Activated T-cell treated with anti-CD3 and anti-CD28 coated beads for 1 hour (primary cell): ENCODE measurements around the gene ICOS.

Source experiments
- DNase-seq: peaks from one replicate; pipeline ENCODE4 v3.0.0-alpha.2; 2020; ENCODE audit warnings: low read depth

Gene ICOS, protein sequence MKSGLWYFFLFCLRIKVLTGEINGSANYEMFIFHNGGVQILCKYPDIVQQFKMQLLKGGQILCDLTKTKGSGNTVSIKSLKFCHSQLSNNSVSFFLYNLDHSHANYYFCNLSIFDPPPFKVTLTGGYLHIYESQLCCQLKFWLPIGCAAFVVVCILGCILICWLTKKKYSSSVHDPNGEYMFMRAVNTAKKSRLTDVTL

DNA sequence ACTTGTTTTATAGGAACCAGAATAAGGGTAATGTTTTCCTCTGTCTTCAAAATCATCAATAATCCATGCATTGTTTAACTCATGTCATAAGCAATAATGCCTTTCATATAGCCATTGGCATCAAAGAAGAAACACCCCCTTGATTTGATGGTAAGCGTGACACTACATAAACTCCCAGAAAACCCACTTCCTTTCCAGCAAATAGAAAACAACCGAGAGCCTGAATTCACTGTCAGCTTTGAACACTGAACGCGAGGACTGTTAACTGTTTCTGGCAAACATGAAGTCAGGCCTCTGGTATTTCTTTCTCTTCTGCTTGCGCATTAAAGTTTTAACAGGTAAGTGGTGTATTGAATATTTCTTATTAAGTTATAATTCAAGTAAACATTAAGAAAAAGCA, at the start of gene ICOS:
TSS of gene ICOS (plus strand) at position 229 of the 400 bp plus-strand sequence. CDS start at position 281, 52 bp downstream.
- no peak for DNase-seq

DNA sequence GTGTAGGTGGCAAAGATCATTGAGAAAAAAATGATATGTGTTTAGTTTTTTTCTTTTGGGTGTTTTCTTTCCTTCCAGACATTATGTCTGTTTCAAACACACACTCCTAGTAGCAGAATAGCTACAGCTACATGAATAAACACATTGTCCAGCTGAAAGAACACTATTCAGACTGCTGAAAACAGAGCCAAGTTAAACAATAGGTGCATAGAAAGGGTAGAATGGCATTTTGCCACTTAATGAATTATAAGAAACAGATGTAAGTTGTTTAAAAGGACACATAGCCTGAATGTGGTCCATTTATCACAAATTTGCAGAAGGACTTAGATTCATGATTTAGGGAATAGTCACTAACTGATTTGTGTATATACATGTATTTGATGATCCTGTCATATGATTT, 48.9 kb upstream of the ICOS start:
- DNase-seq = no peak

DNA sequence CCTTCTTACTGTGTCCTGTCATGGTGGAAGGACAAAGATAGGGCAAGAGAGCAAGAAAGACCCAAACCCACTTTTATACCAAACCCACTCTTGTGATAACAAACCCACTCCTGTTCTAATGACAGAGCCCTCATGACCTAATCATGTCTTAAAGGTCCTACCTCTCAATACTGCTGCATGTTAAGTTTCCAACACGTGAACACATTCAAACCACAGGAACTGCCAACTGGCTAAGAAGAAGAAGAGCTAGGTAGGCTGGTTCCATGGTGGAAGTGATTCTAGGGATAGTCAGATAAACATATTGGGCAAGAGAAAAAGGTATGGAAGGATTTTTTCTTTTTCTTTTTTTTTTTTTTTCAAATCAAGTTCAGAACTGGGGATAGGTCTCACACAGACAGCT, 47.0 kb upstream of the ICOS start:
- no peak for DNase-seq

DNA sequence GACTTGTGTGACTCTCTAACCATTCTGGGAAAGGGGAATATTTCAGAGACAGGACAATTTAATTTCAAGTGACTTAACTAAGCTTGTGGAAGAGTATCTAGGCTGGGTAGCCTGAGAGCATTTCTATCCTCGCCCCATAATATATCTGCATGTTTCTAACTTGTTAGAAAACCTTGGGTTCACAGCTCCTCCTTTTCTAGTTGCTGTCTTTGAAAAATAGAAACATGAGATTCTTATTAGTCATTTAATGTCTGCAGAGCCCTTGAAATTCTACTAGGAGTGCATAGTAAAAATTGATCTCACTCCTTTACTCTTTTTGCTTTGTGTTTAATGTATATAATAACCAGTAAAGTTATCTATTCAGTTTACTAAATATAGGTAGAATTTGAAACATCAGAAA, 46.6 kb upstream of the ICOS start:
- no peak for DNase-seq

DNA sequence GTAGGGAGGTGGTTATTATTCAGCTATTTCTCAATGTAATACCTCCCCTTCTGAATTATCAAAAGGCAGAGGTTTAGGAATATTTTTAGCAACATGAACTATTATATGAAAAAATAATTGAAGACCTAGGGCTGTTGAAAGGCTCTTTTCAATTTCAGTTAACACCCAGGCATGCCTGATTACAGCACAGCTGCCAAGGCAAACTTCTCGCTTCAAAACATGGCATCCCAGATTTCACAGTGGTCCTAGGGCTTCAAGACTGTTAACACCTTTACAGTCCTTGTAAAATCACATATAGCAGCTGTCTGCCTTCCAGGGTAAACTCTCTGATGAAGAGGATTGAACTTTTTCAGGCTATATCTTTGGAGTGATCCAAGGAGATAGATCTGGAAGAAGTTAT, 45.8 kb upstream of the ICOS start:
- DNase-seq = no peak

DNA sequence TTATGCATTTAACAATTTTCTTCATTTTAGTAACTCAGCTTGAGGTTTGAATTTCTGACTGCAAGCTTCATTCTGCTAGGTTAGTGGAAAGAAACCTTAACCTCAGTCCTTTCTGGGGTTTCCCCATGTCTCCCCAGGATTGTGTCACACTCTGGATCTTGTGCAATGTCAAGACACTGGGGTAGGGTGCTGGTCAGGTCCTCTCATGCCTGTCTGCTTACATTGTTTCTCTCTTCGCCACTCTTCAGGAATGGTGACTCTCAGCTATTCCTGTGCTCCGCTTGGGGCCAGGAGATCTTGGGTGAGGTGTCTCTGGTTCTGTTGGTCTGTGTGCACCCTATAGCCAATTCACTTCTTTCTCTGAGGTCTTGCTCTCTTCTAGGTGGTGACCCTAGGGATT, 45.1 kb upstream of the ICOS start:
- no peak for DNase-seq

DNA sequence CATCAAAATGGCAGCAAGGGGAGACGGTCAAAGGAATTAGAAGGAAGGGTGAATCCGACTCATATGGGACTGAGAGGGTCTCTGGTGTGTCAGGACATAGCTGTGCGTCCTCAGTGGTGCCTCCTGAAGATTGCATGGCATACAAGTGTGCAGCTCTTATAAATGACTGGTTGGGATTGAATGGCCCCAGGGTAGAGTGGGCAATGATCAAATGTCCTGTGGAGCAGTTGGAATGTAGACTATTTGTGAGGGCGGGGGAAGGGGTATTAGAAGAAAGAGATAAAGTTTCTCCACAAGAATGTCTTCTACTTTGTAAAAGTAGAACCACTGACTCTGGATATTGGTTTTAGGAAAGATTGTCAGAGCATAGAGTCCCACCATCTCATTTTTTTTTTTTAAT, 44.4 kb upstream of the ICOS start:
- DNase-seq = no peak

DNA sequence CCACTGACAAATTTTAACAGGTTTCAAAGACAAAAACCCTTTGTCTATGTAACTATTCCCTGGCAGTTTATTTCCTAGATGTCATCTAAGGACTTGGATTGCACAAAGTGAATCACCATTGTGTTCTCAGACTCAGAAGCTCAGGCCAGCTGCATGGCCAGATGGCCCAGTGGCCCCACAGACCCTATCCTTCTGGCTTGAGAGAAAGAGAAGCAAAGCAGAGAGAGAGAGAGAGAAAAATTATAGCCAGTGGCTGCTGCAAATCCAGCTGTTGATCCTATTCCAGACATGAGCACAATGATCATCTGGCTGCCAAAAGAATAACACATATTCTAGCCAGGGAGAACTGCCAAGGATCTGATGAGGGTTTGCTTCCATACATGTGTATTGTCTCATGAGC, 43.2 kb upstream of the ICOS start:
- DNase-seq = no peak

DNA sequence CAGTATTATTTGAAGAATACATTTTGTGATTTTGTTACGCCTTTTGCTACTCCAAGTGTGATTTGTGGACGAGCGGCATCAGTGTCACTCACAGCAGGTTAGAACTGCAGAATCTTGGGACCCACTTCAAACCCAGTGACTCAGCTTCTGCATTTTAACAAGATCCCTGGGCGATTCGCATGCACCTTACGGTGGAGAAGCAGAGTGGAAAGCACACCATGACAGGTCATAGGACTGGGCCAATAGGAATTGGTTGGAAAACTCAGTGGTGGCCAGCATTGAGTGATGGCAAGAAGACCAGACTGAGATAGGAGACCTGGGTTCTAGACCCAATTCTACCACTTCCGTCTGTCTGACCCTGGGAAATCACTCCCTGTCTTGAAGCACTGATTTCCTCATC, 42.7 kb upstream of the ICOS start:
- no peak for DNase-seq

DNA sequence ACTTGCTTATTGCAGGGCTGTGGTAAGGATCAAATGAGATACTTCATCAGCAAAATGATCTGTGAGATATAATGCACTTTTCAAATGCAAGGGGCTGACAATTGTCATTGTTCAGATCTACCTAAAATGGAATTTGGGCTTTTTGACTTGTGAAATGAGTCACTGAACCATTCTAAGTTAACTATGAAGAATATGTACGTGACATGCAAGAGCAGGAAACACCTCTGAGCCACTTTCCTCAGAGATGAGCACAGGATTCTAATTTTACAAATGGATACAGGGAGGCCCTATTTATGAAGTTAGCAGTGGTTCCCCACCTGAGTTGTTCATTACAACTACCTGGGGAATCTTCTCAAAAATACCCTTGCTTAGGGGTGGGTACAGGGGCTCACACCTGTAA, 42.3 kb upstream of the ICOS start:
- no peak for DNase-seq

DNA sequence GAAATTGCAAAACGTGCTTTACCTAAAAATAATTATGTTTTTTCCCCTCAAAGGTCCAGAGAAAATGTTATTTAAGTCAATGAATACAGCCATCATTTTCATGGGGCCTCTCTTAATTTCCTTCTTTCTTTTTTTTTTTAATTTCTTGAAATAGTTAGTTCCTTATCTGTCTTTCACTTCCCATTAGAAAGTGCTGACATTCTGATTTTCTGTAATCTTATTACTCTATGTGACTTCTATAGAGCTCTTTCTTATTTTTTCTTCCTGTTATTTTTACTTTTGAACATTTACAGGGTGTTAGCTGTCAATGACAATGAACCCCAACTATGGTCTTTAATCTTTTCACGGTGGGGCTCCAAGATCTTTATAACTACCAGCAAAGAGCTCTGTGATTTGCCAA, 39.0 kb upstream of the ICOS start:
- no peak for DNase-seq

DNA sequence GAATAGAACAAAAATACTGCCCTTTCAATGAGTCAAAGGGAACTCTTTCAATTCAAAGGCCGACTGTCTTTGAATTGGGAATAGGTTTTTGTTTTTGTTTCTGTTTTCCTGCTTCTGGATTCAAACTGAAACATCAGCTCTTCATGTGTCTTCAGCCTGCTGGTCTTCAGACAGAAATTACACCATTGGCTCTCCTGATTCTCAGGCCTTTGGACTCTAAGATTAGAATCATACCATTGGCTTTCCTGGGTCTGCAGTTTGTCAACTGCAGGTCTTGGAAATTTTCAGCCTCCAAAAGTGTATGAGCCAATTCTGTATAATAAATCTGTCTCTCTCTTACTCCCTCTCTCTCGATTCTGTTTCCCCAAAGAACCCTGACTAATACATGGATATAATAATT, 37.9 kb upstream of the ICOS start:
- no peak for DNase-seq

DNA sequence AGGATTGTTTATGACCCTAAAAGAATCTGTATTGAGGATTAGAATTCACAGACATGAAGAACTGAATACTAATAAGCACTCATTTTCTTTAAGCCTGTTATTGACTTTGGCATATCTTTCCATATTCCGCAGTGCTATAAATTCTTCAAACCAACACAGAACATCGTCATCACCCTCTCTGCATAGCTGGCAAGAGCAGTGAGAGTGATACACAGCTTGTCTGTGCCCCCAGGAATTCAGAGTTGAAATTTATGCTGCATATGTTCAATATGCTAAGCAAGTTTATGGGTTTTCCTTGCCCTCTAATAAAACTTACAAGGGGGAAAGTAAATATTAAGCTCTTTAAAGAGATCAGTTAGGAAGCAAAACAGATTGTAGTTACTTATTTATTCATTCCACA, 36.3 kb upstream of the ICOS start:
- DNase-seq = no peak

DNA sequence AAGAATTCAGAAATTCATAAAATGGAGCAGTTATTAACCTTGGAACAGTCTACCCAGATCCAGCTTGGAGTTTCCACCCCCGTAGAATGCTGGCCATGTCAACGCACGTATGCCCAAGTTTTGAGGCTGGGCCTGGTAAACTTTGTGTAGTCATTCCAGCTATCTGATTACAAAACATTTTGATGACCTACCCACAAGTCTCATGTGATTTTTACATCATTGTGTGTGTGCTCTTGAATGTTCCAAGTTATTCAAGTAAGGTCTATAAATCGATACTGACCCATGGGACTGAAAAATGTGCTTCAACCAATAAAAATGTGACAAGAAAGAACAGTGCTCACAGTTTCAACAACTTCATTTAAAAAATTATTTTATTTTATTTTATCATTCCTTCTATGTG, 32.5 kb upstream of the ICOS start:
- DNase-seq = no peak

DNA sequence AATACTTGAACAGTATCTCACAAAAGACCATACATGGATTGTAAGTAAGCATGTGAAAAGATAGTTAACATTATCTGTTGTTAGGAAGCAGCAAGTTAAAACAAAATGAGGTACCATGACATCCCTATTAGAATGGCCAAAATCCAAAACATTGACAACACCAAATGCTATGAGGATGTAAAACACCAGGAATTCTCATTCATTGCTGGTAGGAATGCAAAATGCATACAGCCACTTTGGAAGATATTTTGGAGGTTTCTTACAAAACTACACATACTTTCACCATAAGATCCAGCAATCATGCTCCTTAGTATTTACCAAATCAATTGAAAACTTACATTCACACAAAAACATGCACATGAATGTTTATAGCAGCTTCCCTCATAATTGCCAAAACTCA, 30.9 kb upstream of the ICOS start:
- no peak for DNase-seq

DNA sequence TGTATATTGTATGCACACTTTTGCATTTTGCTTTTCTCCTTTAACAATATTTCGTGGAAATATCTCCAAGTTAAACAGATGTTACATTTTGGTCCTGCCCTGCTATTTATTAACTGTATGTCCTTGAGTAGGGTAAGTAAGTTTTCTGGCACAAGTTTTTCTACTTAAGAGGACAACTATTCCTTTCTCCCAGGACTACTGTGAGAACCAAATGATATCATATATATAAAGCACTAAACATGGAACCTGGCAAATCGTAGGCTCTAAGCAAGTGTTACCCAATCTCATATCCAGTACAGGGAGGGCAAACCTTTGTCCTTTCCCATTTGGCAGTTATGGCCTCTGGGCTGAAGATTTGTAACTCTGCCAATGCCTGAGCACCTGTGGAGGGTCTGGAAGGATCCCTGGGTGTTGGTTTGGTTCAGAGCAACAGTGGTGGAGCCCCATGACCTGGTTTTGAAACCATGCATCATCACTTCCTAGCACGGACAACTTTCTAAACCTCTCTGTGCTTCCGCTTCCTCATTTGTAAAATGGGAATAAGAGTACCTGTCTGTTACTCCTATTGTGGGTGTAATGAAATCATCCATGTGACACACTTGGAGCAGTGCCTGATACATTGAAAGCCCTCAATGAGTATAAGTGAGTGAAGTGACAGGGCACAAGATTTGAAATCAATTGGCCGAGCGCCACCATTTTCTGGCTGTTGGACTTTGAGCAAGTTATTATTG, 28.3 kb upstream of the ICOS start:
- DNase-seq = no peak

DNA sequence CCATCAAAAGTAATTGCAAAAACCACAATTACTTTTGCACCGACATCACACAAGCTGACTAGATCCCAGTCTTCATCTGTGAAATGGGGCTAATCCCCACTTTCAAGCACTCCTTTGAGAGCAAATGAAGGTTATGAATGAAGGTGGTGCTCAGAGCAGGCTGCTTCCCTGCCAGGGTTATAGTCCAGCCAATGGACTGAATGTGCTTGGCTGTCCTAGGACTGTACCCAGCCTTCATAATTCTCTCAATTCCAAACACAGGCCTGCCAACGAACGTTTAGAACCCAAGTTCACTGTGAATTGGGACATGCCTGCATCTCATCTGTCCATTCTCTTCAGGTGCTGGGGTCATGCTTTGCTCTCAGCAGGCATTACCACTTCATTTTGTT, 27.8 kb upstream of the ICOS start:
- DNase-seq = no peak

DNA sequence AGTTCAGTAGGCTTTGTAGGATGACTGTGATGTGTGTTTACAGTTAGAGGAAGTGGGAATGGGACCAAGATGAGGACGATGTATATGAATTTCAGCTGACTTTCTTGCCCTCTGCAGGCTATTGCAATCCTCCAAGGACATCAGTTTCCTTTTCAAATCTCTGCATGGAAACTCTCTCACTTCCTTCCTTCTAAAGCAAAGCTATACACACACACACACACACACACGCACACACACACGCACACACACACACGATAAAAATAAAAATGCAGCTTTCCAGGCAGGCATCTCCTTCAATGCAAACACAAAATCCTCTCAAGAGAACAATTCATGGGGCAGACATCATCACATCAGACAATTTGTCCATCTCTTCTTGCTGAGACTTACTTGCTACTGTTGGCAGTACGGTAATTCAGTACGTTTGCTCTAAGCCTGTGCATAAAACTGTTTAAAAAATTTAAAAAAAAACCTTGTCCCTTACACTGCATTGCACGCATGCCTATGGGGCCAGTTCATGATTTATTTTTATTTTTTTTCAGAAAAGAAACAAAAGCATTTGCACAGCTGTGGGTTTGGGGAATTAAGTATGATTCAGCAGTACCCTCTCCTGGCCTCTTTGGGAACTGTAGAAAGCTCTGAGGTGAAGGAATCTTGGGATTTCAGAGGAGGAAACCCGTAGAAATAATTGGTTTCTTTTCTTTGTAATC, 27.1 kb upstream of the ICOS start:
- no peak for DNase-seq

DNA sequence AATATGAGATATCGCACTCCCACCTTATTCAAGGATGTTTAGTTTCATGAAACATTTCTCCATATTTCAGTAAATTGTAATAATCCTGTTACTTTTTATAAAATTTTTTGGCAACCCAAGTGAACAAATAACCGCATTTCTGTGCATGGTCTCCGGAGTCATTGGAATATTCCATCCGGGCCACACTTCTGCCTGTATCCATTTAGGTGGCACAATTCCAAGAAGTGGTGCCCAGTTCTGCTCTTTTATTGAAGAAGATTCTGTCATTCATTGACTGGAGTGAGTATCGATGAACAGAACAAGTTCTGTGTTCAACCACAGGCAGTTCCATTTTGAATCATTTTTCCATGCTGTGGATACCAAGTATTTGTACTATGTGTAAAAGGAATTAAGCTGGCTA, 26.6 kb upstream of the ICOS start:
- no peak for DNase-seq

DNA sequence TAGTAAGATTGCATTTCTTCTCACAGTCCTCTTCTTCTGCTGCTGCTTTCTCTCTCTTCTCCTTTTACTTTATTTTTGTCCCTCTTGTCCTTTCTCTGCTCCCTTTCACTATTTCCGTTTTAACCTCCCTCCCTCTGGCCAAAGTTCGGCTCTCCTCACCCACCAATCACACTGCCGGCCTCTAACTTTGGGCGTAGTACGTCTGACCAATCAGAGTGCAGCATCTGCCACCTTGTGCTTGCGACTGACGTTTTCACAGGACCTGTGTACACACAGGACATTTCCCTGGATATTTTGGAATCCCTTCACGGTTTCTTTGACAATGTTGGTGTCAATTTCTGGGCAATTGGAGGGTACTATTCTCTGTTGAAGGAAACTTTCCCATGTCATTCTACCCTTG, 22.6 kb upstream of the ICOS start:
- no peak for DNase-seq

DNA sequence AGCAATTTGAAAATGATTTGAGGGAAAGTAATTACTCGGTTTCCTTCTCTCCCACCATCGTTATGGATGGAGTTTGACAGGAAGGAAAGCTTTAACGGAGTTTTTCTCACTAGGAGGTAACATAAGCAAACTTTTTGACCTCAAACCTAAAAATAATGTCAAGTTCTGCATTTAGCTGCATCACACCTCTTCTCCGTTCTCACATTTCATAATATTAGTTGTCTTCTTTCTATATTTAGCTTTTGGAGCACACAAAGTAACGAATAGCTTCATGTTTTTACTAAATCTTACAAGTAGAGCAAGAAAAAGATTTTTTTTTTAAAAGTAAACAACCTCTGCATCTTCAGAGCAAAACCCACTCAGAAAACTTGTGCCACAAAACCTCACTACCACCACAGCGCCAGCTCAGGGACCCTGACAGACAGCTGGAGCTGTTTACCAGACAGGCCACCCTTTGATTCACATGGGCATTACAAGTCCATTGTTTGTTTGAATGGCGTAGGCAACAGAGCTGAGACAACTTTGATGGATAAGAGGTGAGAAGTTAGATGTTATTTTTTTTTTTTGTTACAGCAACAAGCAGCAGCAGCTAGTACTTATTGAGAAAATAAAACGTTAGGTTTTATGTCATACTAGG, 21.9 kb upstream of the ICOS start:
- DNase-seq = no peak

DNA sequence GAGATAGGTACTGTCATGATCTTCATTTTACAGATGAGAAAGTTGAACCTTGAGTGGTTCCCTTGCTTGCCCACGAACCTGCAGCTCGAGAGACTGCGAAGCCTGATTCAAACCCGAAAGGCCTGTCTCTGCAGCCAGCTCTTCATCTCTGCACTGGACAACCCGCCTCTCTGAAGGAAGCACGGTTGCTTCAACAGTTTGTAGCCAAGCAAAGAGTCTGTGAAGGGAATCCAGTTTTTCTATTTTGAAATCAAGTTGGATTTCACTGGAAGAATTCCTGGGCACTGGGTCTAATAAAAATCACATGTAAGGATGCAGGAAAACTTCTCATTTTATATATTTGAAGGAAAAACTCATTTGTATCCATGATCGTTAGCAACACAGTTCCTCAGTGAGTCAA, 21.3 kb upstream of the ICOS start:
- DNase-seq = no peak

DNA sequence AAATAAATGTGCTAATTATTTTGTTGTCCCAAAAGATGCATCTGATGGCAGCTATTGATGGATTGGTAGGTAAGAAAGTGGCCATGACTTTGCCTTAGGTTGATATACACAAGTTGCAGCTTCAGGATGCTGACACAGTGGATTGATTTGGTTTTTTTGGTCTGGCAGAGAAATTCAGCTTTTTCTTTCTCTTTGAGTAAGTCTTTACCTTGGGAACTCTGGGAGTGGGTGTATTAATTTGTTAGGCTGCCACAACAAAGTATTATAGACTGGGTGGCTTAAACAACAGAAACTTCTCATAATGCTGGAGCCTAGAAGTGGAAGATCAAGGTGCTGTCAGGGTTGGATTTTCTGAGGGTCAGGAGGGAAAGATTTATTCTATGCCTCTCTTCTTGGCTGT, 19.8 kb upstream of the ICOS start:
- no peak for DNase-seq
